NOMO-1 (cell line): ENCODE data around the gene HS1BP3.

Experiments
- DNase-seq, 2 experiments: peaks; one replicate each; lab custom pipeline; 2025; ENCODE audit not compliant: unreplicated experiment in 2 of 2; lab: John Stamatoyannopoulos, UW

The HS1BP3 gene

DNA sequence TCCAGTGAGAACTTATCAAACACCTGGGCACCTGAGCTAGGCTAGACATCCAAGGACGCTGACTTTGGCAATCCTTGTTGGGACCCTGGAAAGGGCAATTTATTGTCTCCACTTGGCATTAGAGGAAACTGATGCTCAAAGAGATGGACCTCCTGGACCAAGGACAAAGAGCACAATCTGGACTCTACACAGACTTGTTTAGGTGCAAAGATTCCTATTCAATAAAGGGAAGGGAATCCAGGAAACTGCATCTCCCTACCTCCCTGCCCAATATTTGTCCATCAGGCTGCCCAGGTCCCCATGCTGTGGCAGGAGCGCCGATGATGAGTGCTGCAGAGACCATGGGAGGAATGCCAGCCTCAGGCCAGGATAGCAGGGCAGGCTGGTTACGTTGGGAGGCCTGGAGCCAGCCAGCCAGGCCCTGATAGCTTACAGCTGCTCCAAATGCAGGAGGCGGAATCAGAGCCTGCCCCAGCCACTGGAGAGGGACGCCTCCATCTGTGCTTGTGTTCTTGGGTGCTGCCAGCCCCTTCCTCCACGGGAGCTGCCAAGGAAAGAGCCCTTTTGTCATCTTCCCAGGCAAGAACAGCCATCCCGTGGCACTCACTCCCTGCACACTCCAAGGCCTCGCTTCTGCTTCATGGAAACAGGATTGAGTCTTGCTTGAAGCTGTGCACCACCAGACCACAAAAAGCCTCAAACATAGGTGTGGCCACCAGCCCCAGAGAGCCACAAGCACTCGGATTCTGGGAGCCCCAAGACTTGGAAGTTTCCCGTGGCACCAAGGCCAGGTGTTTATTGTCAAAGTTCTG, 60.0 kb downstream of the HS1BP3 start:
- DNase-seq = no peak

DNA sequence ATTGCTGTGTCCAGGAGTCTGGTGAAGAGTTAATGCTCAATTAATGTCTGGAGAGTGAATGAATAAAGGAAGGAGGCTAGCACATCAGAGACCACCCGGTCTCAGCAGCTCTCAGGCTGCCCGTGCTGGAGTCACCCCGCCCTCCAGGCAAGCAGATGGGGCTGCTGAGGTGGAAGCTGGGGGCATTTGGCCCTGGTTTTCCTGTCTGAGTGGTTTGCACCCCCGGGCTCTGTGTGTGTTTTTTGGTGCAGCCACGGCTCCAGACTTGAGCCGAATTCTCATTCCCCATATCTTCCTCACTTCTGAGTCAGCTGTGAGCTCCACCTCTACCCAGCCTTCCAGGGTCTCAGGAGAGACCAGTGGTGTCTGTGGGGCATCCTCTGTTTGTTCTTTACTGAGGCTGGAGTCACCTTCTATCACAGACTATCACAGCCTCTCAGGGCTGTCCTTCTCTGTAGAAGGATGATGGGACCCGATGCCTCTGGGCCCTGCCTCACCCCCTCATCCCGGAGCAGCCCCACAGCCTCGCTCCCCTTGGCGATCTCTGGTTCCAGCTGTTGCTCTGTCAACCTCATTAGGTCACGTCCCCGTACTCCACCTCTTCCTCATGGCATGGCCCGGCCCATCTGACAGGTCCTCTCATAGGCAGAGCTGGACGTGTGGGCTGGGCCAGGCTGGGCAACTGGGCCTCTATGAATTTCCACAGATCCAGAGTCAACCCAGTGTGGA, 60.8 kb downstream of the HS1BP3 start:
- DNase-seq = no peak

DNA sequence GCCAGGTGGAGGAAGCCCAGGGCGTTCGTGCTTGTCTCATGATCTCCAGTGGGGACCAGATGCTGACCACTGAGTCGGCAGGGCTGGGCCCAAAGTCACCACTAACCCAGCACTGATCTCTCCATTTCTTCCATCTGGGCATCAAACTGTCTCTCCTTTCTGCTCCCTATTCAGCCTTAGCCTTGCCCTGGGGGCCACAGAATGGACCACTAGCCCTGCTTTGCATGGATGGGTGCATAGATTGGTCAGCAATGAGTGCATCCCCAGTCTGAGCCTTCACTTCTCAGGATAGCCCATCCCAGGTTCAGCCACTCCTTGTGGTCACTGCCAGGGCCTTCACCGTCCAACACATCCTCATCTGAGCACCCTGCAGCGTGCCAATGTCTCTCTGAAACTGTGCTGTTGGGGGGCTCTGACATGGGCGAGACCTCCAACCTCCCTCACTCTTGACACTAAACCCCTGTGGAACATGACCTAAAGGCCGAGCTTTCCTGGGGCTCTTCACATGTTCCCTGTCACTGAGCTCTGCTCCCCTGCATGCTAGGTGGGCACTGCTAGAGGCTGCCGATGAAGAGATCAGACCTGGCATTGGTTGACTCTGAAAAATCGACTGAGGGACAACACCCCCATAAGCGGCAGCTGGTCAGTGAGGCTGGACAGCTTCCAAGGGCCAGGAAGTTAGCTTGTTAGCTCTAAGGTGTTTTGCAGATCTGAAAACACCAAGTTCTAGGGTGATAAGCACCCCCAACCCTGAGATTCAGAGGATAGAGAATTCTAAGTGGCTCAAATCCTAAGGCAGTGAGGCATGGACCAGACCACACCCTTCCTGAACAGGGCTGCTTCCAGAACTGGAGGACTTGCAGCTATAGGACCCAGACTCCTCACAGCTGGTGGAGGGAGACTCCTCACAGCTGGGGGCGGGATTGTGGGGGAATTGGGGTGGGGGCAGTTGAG, 61.7 kb downstream of the HS1BP3 start:
- no peak for DNase-seq

DNA sequence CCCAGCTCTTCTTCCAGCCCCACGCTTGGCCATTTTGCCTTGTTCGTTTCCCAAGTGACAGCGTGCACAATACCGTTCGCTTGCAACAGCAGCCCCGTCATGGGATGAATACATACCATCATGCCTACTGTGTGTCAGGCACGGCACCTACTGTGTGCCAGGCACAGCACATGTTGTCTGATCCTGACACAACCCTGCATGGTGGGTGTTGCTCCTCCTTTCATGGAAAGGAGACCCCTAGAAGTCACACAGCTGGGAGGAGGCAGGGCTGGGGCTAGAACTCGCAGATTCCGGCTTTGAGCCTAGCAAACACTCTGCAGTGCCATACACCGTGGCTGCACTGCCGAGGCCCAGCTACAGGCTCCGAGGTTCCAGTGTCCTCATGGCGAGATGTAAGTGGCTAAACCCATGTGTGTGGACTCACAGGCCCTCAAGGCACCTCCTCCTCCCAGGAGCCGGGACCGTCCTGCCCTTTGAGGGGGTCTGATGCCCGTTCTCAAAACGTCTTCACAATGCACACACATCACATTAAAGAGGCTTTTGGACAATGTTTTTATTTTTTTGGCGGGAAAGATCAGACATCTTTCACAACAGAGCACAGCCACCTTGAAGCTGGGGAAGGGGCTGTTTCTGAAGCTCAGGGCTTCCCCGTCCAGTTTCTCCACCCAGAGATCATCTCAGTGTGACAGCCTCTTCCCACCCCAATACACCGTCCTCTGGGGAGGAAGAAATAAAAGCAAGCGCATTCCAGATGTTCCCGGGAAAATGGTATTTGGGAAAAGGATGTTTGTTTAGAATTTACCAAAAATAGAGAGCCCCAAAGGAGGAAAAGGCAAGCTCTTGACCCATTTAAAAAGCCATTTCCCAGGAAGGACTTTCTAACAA, 64.9 kb downstream of the HS1BP3 start:
- DNase-seq = no peak

DNA sequence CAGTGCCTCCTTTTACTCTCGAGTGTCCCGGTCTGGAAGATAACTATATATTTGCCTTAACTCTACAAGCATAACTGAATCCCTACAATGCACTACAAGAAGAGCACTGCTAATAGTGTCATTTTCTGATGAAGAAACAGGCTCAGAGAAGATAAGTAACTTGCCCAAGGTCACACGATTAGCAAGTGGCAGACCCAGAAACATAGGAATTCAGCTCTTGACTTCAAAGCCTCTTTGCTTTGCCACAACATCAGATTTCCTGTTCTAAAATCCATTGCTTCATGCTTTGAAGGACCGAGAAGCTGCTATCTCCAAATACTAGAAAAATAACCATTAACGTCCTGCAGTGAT, 65.6 kb downstream of the HS1BP3 start:
- DNase-seq = no peak

DNA sequence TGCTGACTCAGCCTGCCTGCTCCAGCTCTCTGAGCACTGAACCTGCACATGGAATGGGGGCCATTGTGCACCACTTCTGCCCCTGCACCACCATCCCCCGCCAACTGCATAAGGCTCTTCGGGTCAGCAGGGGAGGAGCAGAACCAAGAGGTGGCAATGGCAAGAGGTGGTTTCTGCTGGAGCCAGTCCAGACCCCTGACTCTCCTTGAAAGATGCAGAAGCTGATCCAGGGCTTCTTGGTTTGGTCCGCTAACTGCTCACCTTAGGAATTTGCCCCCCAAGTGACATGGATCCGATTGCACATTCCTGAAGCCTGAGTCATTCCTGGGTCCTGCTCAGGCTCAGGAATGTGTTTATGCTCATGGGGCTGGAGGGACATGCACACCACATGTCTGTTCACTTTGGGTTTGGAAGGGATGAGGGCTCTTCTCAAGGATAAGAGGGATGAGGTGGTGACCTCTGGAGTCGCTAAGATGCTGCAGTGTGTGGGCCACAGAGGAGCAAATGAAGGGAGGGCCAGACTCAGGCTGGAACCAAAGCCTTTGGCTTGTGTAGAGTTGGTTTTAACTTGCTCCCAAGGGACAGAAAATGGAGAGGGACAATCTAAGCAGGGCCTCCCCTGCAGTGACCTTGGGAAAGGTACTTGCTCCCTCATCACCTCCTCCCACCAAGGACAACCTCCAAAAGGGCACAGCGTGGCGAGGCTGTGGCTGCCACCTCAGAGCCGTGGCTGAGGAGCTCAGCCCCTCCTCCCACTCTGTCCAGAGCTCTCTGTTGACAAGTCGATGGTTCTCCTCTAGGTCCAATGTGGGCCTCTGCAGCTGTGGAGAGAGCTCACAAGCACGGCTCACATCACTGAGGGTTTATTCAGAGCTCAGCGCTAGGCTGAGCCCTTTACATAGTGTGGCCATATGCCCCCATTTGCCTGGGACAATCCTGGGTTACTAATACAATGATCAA, 66.2 kb downstream of the HS1BP3 start:
- DNase-seq = no peak

DNA sequence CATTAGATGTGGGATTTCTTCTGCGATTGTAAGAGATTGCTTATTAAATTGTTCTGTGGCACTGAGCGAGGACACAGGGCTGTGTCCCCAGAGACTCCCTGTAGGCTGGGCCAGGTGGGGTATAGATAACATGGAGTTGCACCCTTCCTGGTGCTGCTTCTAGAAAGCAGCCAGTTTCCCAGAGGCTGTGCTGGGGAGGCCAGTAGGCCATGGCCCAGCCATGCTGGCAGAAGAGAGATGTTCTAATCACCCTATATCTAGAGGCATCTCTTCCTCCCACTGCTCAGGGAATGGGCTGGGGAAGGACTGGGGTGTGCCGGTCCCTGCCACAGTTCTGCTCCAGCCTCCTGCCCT, 66.9 kb downstream of the HS1BP3 start:
- DNase-seq = no peak

DNA sequence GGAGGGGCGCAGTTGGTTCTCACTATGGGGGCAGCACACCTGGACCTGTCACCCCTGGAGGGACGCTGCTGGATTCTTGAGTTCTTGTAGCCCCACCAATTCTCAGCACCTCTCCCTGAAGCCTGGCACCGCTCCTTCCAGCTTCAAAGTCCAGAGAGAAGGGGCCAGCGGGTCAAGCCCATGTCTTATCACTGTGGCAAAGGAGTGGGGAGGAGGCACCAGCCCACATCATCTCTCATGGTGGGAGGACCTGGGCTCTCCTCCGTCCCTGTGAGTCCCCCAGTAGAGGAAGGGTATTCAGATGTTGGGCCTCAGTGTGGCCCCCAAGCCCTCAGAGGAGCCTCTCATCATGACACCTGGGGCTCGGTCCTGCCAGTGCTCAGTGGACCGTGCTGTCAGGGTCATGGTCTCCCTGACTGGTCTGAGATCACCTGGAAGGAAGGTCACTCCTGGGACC, 67.4 kb downstream of the HS1BP3 start:
- no peak for DNase-seq

DNA sequence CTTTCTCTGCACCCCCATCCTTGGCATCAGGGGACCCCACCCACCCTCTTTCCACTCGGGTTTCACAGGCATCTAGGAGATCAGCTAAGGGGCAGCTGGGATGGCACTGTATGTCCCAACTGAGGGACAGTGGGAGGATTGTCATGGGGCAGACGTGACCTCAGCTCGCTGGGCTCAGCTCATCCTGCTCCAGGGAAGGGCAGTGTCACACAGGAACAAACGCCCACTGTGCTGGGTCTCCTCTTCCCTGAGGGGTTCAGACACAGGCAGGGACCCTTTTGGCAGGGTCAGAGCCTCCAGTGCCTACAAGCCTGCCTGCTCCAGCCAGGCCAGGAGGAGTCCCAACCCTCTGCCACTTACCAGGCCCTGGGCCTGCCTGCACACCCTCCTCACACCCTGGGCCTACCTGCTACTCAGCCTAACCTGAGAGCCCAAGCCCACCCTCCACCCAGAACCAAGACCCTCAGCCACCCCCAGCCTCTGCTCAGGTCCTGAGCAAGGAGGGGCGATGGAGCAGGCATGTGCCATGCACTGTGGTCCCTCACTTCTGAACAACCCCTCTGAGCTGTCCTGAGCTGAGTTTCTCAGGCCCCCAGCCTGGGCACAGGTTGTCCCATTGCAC, 68.2 kb downstream of the HS1BP3 start:
- DNase-seq = no peak

DNA sequence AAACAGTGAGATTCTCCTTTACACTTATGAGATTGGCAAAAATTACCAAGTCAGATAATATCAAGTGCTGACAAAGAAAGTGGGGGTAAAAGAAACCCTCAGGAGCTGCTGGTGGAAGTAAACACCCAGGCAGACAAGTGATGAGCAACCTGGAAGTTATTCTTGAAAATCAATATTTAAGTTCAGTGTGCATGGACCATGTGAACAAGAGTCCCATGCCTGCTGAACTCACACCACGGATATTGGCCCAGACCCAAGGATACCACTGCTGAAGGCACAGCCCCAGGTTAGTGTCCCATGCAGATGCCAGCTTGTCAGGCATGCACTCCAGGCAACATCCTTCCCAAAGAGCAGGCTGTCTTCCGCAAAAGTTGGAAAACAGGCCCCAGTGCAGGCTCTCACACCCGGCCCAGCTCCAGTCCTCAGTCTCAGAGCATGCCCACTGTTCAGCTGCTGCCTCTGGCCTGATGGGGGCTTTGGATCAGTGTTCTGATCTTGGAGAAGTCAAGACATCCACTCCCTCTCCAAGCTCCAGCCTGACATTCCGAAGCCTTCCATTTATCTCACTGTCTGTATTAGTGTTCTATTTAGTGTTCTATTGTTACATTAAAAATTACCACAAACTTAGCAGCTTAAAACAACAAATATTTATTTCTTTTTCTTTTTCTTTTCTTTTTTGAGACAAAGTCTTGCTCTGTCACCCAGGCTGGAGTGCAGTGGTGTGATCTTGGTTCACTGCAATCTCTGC, 70.0 kb downstream of the HS1BP3 start:
- DNase-seq = no peak

DNA sequence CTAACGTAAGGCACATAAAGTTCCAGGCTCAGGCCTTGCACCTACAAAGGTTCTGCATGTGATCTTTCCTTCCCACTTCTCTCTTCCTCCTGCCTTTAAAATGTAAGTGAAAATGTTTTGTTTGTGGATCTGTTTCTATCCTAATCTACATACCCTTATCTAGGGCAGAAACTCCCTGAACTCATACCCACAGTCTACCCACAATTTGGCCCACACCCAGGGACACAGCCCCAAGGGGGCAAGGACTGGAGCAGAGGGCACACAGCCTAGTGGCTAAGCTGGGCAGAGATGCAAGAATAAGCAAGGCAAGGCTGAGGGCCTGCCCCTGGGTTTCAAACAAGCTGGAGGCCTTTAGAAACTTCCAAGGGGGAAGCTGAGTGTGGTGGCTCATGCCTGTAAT, 71.0 kb downstream of the HS1BP3 start:
- no peak for DNase-seq

DNA sequence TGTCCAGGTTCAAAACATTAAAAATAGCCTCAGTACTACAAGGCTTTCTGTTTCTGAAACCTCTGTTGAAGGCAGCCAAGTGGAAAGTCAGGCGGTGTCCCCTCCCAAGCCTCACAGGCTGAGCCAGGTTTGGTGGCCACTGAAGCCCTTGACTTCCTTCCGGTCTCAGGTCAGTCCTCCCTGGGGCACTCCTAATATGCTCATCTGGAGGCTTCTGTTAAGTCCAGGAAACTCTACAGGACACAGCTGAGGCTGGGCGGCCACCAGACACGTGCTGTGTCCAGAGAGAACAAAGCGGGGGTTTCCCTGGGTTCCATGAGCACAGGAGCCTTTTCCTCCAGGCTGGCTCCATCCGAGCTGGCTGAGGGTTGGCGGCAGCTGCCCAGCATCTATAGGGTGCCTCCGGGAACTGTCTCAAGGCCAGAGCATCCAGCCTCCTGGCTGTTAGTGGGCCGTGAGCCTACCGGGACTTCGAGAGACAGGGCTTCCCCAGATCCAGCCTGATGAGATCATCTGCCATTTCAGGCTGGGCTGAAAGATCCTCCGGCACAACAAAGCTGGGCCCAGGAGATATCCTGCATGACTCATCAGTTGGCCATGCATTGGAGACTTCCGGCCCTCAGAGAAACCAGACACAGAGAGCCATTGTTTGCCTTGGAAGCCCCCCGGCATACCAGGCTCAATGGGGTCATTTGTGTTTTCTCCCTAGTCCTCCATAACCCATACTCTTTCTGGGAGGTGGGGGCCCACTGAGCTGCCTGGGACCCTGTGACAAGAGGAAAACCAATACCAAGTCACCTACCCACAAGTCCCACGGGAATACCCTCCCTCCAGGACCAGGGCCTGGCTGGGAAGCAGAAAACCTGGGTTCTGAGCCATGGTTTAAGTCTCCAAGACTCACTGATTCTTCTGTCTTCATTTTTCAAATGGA, 71.7 kb downstream of the HS1BP3 start:
- no peak for DNase-seq

DNA sequence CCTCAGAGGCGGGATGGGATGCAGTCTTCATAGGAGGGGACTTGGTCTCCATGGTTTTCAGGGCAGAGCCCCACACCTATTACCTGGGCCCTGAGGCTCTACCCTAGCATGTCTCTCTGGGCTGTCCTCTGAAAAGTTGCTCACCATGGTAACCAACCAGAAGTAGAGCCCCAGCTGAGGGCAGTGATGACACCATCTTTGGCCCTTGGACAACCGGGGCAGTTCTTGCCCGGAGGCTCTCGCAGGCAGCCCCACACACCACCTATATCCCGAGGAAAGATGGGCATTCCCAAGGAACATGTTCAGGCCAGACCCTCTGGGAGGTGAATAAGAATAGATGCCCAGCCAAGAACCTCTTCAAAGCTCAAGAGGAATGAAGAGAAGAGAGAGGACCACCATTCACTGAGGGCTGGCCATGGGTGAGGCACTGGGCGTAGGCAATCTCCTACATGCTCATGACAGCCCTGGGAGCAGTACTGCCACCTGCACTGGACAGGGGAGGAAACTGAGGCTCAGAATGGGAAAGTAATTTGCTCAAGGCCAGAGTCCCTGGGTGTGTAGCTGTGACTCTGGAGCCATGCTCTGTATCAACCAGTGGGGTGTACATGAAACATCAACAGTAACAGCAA, 72.5 kb downstream of the HS1BP3 start:
- no peak for DNase-seq

DNA sequence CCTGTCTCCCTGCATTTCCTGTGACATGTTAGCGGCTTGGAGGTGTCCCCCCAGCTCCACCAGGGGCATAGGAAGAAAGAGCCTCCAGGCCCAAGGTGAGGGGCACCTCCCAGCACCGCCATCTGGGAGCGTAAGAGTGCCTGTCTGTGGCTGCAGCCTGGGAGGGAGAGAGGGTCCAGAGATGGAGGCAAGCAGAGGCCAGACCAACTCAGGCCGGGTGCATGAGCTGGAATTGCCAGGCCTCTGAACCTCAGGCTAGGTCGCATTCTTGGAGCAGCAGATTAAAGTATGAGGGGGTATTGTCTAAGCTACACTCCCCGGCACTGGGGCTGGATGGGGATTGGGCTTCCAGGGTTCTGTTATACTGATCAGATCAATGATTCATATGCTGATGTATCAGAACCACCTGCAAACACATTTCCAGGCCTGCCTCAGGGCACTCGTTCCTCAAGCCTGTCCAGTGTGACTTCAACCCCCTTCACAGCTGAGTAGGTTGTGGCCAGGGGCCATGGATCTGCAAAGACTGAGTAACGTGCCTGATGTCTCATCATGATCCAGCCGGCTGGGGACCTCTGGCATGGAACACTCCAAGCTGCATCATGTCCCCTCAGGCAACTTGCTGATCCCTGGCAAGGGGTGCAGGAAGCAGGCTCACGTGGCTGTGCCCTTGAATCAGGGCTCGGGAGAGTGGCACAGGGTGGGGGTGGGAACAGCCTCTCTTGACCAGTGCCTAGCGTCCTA, 73.2 kb downstream of the HS1BP3 start:
- DNase-seq = no peak

DNA sequence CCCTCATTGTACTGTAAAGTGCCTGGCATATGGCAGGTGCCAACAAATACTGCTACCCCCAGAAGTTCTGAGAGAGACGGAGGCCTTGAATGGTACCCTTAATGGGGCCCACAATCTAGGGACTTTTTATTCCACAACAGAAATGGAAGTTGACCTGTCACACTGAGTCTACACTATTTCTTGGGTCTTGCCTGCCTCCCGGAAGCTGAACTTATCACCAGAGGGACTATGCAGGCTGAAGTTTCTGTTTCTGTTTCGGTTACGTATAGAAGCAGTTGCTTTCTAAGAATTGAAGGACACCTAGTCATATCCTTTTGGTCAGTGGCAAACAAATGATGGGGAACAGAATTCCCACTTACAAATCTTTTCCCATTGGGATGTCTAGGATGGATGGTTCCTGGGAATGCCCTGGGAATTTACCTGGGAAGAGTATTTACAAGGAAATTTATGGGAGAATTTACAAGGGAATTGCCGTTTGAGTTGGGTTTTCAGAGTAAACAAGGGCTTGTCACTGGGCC, 74.2 kb downstream of the HS1BP3 start:
- DNase-seq = no peak
